ENCODE measurements around the gene HOXB6. TPM values are rescaled to one million over a fixed set of nuclear protein-coding genes. Genes with fewer than 3 reads are reported as not detected.
A peak's percentile ranks its signal among the peaks of the same experiment; 100 is the strongest.

The HOXB6 gene
- polyA plus RNA-seq, 1 donor, result 9.8 TPM

DNA sequence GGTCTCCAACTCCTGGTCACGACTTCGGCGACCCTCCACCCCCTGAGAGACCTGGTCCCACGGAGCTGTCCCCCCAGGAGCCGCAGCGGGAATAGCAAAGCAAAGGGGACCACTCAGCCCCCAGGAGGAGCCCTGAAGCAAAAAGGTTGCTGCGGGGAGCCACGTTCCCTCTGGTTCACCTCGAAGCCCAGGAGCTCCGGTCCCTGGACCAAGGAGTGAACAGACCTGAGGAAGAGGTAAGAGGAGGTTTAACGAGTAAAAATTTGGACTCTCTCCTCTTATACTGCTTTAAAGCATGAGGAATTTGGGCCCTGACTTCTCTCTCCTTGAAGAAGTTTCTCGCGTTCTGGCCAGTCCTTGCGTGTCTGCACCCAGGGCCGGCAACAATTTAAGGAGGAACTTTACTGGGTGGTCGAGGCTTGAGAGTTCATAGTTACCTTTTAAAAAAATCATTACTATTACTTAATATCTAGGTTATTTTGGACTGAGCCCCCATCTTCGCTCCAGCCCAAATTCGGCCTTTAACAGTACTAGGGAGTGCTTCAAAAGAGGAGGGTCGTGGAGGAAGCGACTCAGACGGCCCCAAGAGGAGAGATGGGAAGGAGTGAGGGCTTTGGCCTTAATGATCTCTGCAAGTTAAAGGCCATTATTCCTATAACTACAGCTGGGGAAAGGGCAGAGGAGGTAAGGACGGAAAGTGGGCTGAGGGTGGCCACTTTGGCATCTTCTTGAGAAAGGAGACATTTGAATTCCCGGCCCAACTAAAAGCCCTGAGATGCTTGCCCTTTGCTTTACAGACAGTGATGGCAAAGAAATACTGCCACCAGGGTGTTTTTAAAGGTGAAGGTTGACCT lies 38.3 kb upstream of the HOXB6 start:
- no CpG with 5 or more reads among the region's 23 CpGs for WGBS (ENCODE audit: insufficient coverage, low lambda C conversion rate)
- H3K4me1 ChIP-seq (ENCODE audit: control insufficient read depth, insufficient read depth, low read length), result peaks cover 16% of the 10 kb centered on the region
- DNase-seq, result no peak
- no peak overlapping the region for H3K4me3 ChIP-seq (ENCODE audit: low read length)
- H3K27me3 ChIP-seq (ENCODE audit: control insufficient read depth, insufficient read depth, low read length), result peaks cover 100% of the 10 kb centered on the region
- peaks cover 21% of the 10 kb centered on the region for H3K9me3 ChIP-seq (ENCODE audit: control insufficient read depth, low read depth, low read length)
- no peaks in the 10 kb centered on the region for H3K36me3 ChIP-seq (ENCODE audit: control insufficient read depth, insufficient read depth, low read length)
- H3K27ac ChIP-seq (ENCODE audit: low read length), result no peak overlapping the region

DNA sequence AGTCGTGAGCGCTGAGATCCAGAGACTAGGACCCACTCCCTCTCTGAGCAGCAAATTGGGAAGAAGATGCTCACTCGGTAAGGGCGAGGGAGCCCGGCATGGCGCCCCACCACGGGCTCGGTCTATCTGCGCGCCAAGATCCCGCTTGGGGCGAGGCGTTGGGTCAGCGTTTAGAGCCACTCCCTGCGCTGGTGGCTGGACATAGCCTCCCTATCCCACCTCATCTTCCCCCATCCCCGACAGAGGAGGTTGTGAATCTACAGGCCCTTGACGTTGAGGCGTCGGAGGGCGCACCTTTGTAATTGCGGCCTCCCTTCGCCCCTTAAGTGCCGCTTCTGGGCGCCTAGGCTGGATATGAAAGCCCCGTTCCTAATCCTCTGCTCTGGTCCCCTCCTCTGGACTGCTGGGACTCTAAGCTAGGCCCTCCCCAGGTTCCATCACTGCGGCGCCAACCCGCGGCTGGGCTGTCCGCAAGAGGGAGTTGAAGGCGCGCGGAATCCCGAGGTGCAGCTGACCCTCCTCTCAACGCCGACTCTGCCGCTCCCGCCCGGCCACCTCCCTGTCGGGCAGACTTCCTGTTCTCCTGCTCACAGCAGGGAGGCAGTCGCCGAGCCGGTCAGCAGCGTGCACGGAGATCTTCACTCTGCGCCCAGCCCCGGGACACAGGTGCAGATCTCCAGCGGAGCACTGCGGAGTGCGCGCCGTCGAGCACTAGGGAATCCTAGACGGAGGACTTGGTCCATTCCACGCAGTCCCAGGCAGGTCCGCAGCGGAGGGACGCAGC lies 37.5 kb upstream of the HOXB6 start:
- peaks cover 100% of the 10 kb centered on the region for H3K27me3 ChIP-seq (ENCODE audit: control insufficient read depth, insufficient read depth, low read length)
- H3K27ac ChIP-seq (ENCODE audit: low read length), result no peak overlapping the region
- peaks cover 11% of the 10 kb centered on the region for H3K4me1 ChIP-seq (ENCODE audit: control insufficient read depth, insufficient read depth, low read length)
- WGBS (ENCODE audit: insufficient coverage, low lambda C conversion rate), result no CpG with 5 or more reads among the region's 58 CpGs
- no peak for DNase-seq
- peaks cover 21% of the 10 kb centered on the region for H3K9me3 ChIP-seq (ENCODE audit: control insufficient read depth, low read depth, low read length)
- no peak overlapping the region for H3K4me3 ChIP-seq (ENCODE audit: low read length)
- H3K36me3 ChIP-seq (ENCODE audit: control insufficient read depth, insufficient read depth, low read length), result no peaks in the 10 kb centered on the region

DNA sequence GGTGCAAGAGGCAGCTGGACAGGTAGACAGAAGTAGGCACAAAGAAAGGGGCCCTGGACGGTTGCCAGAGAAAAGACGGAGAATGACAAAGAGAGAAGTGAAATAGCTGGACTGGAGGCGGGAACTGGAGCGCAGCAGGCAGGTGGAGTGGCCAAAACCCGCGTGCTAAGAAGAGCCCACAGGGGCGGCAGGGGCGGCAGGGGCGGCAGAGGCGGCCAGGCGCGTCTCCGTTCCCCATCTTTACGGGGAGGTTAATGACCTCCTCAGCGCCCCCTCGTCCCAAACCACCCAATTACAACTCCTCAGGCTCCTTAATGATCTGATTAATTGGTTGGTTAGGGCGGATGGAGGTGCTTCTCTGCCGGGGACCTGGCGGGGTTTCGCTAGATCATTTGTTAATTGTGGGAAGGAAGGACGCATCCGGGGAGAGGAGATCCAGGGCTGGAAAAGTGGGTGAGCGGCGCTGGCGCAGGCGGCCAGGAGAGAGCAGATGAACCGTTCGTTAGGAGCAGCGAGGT lies 36.8 kb upstream of the HOXB6 start:
- no peaks in the 10 kb centered on the region for H3K36me3 ChIP-seq (ENCODE audit: control insufficient read depth, insufficient read depth, low read length)
- no peak for DNase-seq
- H3K4me1 ChIP-seq (ENCODE audit: control insufficient read depth, insufficient read depth, low read length), result peaks cover 10% of the 10 kb centered on the region
- WGBS (ENCODE audit: insufficient coverage, low lambda C conversion rate), result 0% methylated on average over 1 of the region's 29 CpGs
- peaks cover 20% of the 10 kb centered on the region for H3K9me3 ChIP-seq (ENCODE audit: control insufficient read depth, low read depth, low read length)
- no peak overlapping the region for H3K27ac ChIP-seq (ENCODE audit: low read length)
- no peak overlapping the region for H3K4me3 ChIP-seq (ENCODE audit: low read length)
- H3K27me3 ChIP-seq (ENCODE audit: control insufficient read depth, insufficient read depth, low read length), result peaks cover 100% of the 10 kb centered on the region

DNA sequence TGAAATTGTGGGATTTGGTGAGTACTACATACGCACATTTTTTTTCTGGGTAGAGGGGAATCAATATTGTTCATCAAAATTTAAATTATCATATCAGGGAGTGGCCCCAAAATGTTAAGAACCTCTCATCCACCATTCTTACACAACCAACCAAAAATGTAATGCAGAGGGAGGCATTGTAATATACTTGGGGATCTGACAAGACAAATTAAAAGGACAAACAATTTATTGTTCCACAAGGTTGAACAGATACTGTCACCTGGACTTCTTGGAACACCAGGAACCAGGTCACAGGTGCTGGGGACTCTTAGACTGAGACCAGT lies 36.0 kb upstream of the HOXB6 start:
- Histone ChIP-seq H3K9me3 (ENCODE audit: control insufficient read depth, low read depth, low read length) (peaks cover 13% of the 10 kb centered on the region), H3K27me3 (ENCODE audit: control insufficient read depth, insufficient read depth, low read length) (peaks cover 100% of the 10 kb centered on the region), H3K27ac (ENCODE audit: low read length) (no peak overlapping the region), H3K4me3 (ENCODE audit: low read length) (no peak overlapping the region), H3K36me3 (ENCODE audit: control insufficient read depth, insufficient read depth, low read length) (no peaks in the 10 kb centered on the region), H3K4me1 (ENCODE audit: control insufficient read depth, insufficient read depth, low read length) (peaks cover 2% of the 10 kb centered on the region)
- WGBS (ENCODE audit: insufficient coverage, low lambda C conversion rate), result no CpG with 5 or more reads among the region's 1 CpG
- DNase-seq, result no peak

DNA sequence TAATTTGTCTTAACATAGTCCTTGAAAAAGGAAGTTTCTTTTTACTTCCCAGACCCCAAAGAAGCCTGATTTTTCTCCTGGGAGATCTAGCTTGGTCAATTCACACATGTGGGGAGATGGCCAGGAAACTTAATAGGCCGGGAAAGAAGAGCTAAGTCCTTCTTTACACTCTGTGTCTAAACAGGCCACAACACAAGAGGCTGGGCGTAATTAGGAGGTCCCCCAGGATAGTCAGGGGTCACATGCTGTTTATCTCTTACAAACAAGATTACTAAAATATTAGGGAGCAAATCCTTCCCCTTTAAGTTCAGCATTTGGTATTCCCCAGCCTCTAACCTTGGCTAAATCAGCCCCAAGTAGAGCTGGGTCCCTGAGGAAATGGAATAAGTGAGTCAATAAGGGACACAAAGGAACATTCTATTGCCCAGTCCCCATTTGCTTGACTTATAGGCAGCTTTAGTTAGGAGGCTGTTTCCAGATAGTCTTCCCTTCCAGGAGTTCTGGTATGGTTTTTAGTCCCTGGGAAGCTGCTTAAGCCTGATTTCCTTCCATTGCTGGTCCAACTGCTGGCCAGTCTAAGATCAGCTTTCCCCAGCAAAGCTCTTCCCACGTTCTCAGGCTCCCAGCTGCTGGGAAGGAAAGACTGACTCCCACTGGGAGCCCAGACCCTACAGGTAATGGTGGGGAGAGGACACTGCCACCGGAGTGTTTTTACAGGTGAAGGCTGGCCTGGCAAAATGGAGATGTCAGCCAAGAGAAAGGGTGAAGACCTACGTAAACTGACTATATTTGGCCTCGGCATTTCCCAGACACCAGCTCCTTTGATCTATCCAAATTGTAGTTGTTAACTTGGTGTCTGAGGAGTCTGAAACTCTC lies 35.4 kb upstream of the HOXB6 start:
- no CpG with 5 or more reads among the region's 6 CpGs for WGBS (ENCODE audit: insufficient coverage, low lambda C conversion rate)
- H3K4me1 ChIP-seq (ENCODE audit: control insufficient read depth, insufficient read depth, low read length), result peaks cover 3% of the 10 kb centered on the region
- no peaks in the 10 kb centered on the region for H3K36me3 ChIP-seq (ENCODE audit: control insufficient read depth, insufficient read depth, low read length)
- no peak for DNase-seq
- no peak overlapping the region for H3K4me3 ChIP-seq (ENCODE audit: low read length)
- peaks cover 13% of the 10 kb centered on the region for H3K9me3 ChIP-seq (ENCODE audit: control insufficient read depth, low read depth, low read length)
- peaks cover 100% of the 10 kb centered on the region for H3K27me3 ChIP-seq (ENCODE audit: control insufficient read depth, insufficient read depth, low read length)
- H3K27ac ChIP-seq (ENCODE audit: low read length), result no peak overlapping the region

DNA sequence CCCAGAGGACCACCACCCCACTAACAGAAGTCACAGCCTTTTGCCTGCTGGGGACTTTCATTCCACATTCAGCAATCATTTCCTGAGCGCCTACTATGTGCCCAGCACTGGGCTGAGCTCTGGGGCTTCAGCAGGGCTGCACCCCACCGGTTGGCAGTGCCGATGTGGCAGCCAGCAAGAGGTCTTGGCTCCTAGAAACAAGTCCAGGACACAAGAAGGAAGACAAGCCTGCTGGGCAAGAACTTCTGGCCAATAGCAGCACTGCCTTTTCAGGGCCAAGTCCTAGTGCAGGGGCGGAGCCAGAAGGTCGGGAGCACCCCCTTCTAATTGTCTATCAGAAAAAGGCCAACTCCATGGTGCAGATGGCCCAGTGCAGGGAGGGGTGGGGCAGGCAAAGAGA lies 34.4 kb upstream of the HOXB6 start:
- no CpG with 5 or more reads among the region's 5 CpGs for WGBS (ENCODE audit: insufficient coverage, low lambda C conversion rate)

DNA sequence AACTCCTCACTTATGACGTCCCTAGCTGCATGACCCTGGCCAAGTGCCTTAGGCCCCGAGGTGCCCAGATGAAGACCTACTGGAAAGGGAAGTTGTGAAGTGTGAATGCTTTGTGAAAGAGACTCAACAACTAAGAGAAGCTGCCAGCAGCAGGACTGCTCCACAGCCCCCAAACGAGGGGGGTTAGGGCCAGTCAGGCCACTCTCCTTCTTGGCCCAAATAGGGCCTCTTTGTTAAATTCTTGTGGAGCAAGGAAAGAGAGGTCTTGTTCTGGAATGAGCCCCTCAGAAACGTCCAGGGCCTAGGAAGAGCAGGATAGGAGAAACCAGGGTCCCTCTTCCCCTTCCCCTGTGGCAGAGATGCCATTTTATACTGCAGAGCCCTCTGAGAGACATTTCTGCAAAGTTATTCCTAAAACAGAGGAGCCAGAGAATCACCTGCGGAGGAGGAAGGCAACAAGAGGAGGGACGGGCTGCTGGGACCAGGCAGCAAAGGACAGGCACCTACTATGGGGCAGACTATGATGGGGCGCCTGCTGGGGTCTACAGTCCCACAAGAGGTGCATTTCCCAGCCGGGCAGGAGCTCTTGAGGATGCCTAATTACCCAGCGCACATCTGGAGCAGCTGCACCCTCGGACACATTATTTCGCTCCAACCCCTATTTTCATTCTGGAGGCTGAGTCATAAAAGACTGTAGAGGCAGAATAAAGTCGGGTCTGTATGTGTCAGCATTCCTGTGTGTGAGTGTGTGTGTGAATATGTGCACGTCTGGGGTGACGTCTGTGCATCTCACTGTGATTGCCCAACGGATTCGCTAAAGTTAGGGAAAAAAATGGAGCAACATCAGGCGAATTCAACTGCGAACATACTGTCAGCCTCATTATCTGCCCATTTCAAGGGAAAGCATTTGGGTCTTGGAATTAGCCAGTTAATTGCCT lies 32.8 kb upstream of the HOXB6 start:
- Histone ChIP-seq H3K27ac (ENCODE audit: low read length) (no peak overlapping the region), H3K4me1 (ENCODE audit: control insufficient read depth, insufficient read depth, low read length) (peaks cover 20% of the 10 kb centered on the region), H3K36me3 (ENCODE audit: control insufficient read depth, insufficient read depth, low read length) (no peaks in the 10 kb centered on the region), H3K27me3 (ENCODE audit: control insufficient read depth, insufficient read depth, low read length) (peaks cover 100% of the 10 kb centered on the region), H3K4me3 (ENCODE audit: low read length) (no peak overlapping the region), H3K9me3 (ENCODE audit: control insufficient read depth, low read depth, low read length) (peaks cover 19% of the 10 kb centered on the region)
- DNase-seq, result no peak
- WGBS (ENCODE audit: insufficient coverage, low lambda C conversion rate), result 20% methylated on average over 2 of the region's 18 CpGs

More for the DNA sequence above, 34.4 kb upstream of the HOXB6 start:
- Histone ChIP-seq H3K36me3 (ENCODE audit: control insufficient read depth, insufficient read depth, low read length) (no peaks in the 10 kb centered on the region), H3K4me3 (ENCODE audit: low read length) (no peak overlapping the region), H3K4me1 (ENCODE audit: control insufficient read depth, insufficient read depth, low read length) (peaks cover 14% of the 10 kb centered on the region), H3K27me3 (ENCODE audit: control insufficient read depth, insufficient read depth, low read length) (peaks cover 100% of the 10 kb centered on the region), H3K27ac (ENCODE audit: low read length) (no peak overlapping the region), H3K9me3 (ENCODE audit: control insufficient read depth, low read depth, low read length) (peaks cover 13% of the 10 kb centered on the region)
- DNase-seq, result no peak

DNA sequence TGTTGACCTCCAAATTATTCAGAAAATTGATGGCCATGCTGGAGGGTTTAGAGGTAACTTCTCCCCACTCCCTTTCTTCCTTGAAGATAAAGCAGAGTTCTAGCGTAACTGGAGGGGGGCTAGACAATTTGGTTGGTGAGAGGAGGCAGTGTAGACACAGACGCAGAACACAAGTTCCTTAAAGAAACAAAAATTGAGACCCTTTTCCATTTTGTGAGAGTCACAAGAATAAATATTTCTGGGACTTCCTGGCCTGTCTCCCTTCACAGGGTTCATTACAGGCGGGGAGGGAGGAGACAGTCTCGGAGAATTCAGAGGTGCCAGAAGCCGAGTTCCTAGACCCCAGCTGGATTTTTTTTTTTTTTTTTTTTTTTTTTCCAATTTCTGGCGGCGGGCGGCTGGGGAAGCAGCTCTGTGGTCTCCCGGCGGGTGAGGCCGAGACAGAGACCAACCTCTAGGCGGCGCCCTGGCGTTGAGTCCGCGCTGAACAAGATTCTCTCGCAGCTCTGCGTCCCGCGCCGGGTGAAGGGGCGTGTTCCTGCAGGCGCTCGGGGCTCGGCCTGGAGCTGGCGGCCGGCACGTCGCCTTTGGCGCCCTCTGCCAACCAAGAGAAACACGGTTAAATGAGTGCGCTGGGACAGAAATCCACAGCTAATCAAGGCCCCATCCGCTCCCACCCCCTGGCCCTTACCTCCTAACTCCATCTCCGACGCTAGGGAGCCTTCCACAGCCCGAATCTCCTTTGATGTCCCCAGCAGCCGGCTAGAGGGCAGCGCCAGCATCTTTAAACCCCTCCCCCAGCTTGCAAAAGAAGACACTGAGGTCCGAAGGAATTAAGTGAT lies 31.6 kb upstream of the HOXB6 start:
- Histone ChIP-seq H3K4me3 (ENCODE audit: low read length) (no peak overlapping the region), H3K27ac (ENCODE audit: low read length) (no peak overlapping the region), H3K36me3 (ENCODE audit: control insufficient read depth, insufficient read depth, low read length) (no peaks in the 10 kb centered on the region), H3K27me3 (ENCODE audit: control insufficient read depth, insufficient read depth, low read length) (peaks cover 100% of the 10 kb centered on the region), H3K4me1 (ENCODE audit: control insufficient read depth, insufficient read depth, low read length) (peaks cover 25% of the 10 kb centered on the region), H3K9me3 (ENCODE audit: control insufficient read depth, low read depth, low read length) (peaks cover 7% of the 10 kb centered on the region)
- peak; percentile 57 to 62 for DNase-seq
- WGBS (ENCODE audit: insufficient coverage, low lambda C conversion rate), result no CpG with 5 or more reads among the region's 39 CpGs

Data from large intestine (tissue), 3 donors.